GM12874 (cell line): Measurements from ENCODE around the gene BBS1.

Experiments
- TF ChIP-seq, protein P1 (sequence below): IDR thresholded peaks from 2 replicates; pipeline ENCODE4 v1.5.1; 2011; ENCODE audit warnings: low read depth, mild to moderate bottlenecking, control low read depth, low read length, moderate library complexity; ENCODE audit not compliant: insufficient read depth

Gene BBS1

DNA sequence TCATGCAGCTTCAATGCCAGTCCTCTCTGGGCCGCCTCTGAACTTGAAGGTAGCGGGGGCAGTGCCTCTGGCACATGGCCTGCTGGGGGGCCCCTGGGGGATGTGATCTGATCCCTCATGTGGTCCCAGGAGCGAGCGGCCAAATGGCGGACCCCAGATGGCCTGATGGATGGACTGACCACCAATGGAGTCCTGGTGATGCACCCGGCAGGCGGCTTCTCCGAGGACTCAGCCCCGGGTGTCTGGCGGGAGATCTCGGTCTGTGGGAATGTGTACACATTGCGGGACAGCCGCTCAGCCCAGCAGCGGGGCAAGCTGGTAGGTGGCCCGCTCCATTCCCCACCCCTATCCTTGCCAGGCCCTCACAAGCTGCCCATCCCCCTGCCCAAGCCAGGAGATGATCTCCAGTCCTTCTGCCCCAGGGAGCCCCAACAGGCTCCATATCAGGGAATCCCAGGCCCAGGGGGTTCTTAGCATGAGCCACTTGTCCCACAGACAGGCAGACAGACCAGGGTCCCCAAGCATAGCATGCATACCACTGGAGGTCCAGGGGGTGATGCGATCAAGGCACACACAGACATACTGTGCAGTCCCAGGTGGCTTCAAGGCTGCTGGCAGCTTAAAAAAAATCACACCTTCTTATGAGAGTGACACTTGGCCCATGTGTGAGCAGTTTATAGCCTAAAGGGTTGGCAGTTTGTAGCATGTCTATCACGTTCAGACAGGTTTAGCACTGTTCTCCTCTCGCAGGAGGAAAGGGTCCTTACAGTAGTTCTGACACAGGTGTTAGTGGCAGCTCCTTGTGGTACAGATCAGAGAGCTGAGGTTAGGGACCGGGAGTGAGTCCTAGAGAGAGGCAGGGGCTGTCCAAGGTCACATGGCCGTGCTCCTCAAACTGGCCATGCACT lies 36.6 kb upstream of the BBS1 start:
- TF ChIP-seq, protein P1, sequence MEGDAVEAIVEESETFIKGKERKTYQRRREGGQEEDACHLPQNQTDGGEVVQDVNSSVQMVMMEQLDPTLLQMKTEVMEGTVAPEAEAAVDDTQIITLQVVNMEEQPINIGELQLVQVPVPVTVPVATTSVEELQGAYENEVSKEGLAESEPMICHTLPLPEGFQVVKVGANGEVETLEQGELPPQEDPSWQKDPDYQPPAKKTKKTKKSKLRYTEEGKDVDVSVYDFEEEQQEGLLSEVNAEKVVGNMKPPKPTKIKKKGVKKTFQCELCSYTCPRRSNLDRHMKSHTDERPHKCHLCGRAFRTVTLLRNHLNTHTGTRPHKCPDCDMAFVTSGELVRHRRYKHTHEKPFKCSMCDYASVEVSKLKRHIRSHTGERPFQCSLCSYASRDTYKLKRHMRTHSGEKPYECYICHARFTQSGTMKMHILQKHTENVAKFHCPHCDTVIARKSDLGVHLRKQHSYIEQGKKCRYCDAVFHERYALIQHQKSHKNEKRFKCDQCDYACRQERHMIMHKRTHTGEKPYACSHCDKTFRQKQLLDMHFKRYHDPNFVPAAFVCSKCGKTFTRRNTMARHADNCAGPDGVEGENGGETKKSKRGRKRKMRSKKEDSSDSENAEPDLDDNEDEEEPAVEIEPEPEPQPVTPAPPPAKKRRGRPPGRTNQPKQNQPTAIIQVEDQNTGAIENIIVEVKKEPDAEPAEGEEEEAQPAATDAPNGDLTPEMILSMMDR = no peak

DNA sequence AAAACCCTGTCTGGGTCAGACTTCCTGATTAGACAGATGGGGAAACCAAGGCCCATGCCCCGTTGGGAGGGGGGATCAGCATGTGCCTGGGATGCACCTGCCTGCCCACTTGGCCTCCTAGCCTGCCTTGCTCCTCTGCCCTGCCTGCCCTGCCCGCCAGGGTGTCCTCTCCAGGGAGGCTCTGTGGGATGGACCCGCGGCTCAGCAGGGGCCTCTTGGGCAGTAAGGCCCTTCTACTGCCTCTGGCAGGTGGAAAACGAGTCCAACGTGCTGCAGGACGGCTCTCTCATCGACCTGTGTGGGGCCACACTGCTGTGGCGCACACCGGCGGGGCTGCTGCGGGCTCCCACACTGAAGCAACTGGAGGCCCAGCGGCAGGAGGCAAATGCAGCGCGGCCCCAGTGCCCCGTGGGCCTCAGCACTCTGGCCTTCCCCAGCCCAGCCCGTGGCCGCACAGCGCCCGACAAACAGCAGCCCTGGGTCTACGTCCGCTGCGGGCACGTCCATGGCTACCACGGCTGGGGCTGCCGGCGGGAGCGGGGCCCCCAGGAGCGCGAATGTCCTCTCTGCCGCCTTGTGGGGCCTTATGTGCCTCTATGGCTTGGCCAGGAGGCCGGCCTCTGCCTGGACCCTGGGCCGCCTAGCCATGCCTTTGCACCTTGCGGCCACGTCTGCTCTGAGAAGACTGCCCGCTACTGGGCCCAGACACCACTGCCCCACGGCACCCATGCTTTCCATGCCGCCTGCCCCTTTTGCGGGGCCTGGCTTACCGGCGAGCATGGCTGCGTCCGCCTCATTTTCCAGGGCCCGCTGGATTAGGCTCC lies 34.9 kb upstream of the BBS1 start:
- TF ChIP-seq, protein P1 = no peak

DNA sequence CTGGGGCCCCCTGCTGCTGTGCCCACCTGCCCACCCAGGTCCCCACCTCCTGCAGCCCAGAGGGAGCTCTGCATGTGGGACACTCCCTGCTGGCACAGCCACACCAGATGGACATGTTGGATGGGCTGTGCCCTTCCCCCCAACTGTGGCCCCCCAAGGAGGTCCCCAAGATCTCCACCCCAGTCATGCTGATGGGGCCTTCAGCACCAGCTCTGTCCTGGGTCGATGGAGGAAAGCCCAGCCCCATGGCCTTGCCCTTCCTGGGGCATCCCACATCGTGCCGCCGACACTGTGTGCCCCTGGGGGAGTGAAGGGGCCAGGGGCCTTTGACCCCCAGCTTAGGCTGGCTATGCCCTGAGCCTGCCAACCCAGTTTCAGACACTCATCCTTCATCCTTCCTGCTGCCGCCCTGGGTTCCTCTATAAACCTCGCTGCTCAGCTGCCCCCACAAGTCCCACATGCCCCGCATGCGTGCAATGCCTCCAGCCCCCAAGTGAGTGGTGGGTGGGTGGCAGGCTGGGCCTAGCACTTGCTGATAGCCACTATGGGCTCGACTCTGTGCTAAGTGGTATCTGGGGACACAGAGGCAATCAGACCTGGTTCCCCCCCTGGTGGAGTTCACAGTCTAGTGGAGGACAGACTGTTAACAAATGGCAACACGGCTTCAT lies 34.1 kb upstream of the BBS1 start:
- TF ChIP-seq, protein P1 = no peak

DNA sequence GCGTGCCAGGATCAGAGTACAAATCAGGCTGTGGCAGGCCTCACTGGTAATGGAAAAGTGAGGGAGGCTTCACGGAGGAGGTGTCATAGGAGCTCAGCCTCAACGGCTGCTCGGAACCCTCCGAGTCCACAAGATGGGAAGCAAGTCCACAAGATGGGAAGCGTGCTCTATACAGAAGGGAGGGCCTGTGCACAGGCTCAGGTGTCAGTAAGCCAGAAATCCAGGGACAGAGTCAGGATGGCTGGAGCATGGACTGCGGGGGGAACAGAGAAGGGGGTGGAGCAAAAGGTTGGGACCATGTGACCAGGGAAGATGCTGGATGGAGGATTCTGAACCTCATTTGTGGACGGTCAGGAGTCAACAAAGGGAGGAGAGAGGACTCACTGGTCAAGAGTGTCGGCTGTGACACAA lies 33.6 kb upstream of the BBS1 start:
- TF ChIP-seq, protein P1 = no peak

DNA sequence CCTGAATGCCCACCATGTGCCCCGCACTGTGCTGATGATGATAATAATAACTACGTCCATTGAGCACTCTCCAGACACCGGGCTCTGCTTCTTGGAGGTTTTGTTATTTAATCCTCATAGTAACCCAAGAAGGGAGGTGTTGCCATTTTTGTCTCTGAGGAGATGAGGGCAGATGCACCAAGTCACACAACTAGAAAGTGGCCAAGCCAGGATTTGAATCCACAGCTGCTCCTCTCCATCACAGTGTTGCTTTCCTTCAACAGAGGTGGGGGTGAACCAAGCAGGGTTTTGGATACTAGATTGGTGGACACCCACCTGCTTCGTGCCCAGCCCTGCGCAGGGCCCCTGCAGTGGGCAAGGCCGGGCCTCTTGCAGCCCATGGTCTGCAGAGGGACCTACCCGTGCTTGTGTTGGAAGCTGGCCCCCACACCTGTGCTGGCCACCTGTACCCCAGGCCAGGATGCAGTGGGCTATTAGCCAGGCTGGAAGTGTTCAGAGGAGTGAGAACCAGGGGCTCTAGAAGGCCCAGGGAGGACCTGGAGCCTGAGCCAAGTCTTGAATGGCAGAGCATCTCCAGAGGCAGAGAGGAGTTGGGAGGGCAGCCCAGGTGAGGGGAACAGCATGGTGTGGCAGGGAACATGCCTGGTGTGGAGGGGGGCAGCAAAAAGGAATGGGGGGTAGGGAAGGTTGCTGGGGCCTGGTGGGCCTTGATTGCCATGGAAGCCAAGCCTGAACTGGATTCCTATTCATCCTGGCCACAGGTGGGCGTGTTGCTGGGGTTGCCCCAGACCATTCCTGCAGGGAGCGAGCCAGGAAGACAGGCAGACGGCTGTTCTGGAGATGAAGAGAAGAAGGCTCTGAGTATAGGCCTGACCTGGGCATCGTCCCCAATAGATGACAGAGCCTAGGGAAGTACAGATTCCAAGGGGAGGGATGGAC lies 32.9 kb upstream of the BBS1 start:
- TF ChIP-seq, protein P1 = no peak

DNA sequence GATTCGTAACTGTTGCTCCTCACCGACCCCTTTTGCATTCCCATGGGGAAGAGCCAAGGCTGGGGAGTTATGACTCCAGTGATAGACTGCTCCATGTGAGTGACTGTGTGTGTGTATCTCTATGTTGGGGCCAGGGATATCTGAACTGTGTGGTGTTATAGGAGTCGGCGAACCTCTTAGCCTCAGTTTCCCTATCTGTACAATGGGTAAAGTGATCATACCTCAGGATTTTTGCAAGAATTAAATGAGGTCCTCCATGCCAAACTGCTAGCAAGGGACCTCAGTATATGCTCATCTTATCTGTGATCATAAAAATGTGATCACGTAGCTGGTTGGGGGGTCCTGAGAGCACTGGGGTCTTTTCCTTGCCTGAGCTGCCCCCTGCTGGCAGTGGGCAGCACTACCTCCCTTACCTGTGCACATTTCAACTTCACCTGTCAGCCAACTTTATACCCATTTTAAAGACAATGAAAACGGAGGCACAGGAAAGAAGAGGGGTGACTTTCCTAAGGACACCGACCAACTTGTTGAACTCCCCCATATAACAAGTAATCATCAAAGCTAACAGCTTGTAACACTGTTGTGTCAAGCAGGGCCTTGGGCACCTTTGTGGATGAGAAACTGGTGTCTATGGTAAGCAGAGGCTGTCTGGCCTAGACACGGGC lies 31.6 kb upstream of the BBS1 start:
- TF ChIP-seq, protein P1 = peak; percentile 91
